HG03045 (cell line): ENCODE data around the gene WSB1.

Experiments used
- ATAC-seq: cut with Tn5 transposase; IDR thresholded peaks from one replicate; pipeline ENCODE4 v1.9.1; 2021; ENCODE audit warnings: mild to moderate bottlenecking, moderate library complexity; ENCODE audit not compliant: unreplicated experiment

Gene WSB1

DNA sequence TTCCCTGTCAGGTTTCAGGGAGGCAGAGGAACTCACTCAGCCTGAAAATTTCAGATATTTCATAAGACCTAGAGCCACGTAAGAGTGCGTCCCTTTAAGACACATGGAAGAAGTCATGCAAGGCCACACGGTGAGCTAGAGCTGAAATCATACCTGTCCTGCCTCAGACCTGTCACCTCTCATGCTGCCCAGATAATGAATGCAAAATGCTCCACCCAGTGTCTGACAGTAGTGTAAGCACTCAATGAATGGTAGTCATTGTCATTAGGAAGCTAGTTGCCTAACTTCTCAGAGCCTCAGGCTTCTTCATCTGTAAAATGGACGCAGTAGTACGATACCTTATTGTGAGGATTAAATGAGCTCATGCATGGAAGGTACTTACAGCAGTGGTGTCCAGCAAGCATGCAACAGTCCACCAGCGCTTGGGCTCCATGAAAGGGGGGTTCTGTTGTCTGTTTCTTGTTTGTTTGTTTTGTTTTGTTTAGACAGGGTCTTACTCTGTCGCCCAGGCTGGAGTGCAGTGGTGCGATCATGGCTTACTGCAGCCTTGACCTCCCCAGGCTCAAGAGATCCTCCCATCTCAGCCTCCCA is 60.7 kb downstream of the WSB1 start:
- ATAC-seq = no peak

DNA sequence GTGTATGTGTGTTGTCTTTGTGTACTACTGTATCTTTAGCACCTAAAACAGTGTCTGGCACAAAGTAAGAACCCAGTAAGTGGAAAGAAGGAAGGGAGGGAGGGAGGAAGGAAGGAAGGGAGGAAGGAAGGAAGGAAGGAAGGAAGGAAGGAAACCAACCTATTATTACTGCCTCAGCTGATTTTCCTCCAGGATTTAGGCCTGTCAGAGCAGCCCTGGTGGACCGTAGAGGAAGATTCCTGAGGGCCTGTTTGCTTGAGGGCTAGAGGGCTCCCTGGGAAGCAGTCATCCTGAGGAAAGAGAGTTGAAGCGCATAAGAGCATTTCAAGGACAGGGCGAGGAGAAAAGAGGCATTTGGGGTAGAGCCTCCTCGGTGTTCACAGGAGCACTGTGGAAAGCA is 61.5 kb downstream of the WSB1 start:
- ATAC-seq = no peak

GRCh38 chr17:27356091-27356705 is 62.3 kb downstream of the WSB1 start:
- no peak for ATAC-seq

- ATAC-seq = no peak
Measured at GRCh38 chr17:27357236-27357635, 63.3 kb downstream of the WSB1 start.

DNA sequence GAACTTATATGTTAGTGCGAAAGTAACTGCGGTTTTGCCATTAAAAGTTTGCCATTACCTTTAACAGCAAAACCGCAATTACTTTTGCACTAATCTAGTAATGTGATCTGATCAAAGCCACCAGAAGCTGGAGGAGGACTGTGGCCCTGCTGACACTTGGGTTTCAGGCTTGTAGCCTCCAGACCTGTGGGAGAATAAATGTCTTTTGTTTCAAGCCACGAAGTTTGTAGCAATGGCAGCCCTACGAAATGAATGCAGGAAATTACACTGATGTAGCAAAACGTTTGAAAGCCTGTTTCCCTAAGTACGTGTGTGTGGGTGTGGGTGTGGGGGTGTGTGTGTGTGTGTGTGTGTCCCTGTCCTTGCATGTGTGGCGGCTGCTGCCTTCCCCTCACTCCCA is 66.6 kb downstream of the WSB1 start:
- no peak for ATAC-seq

DNA sequence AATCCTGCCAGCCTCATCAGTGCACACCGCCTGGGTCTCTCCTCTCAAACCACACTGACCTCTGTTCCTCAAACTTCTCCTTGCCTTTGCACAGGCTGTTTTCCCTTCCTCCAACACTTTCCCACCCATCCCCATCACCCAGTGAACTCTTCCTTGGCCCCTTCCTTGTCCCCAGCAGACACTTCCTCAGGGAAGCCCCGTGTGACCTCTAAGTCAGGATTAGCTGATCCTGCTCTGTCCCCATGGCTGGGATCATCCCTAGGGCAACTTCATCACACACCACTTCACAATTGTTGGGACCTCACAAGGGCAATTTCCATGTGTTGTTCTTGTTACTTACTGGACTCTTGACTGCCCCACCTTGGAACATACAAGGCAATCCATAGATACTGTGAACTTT is 67.8 kb downstream of the WSB1 start:
- ATAC-seq = no peak

GRCh38 chr17:27362503-27362902 is 68.6 kb downstream of the WSB1 start:
- no peak for ATAC-seq

DNA sequence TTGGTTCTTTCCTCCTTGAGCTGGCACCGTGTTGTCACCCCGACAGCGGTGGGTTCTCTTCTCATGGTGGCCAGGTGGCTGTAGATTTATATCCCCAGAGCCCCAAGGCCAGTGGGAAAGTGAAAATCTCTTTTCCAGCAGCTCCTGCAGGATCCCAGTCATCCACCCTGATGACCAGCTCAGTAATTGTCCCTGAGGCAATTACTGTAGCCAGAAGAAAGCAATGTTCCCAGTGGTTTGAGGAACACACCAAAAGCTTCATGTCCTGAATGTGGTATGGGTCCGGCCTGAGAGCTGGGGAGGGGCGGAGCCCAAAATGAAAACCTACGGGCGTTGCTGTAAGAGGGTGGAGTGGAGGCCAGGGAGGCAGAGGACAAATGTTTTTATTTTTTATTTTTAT is 69.0 kb downstream of the WSB1 start:
- no peak for ATAC-seq

DNA sequence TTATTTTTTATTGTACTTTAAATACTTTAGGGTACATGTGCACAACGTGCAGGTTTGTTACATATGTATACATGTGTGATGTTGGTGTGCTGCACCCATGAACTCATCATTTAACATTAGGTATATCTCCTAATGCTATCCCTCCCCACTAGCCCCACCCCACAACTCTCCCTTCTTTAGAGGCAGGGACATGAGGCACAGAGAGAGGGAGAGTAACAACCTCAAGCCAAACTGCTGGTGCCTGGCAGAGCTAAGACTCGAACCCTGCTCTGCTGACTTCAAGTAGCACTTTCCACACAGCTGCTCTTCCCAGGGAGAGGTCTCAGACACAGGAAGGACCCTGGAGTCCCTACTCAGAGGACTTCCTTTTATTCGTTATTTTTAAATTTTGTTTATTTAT is 69.4 kb downstream of the WSB1 start:
- ATAC-seq = no peak
